Hepatocyte (in vitro differentiated cells): Measurements from ENCODE around the gene CMTM5. TPM values are rescaled to one million over a fixed set of nuclear protein-coding genes. Genes with fewer than 3 reads are reported as not detected.

Source experiments
- DNase-seq: peaks from one replicate; pipeline ENCODE4 v3.0.0-alpha.2; 2016; ENCODE audit warnings: low spot score
- H2AFZ ChIP-seq: fragments of 200-600 bp; sonication (generic); 2 replicates; pipeline ENCODE4 v1.6.0; 2016; ENCODE audit warnings: antibody characterized with exemption, mild to moderate bottlenecking
- H3K27ac ChIP-seq: fragments of 200-600 bp; sonication (generic); 2 replicates; pipeline ENCODE4 v1.5.1; 2016; ENCODE audit warnings: mild to moderate bottlenecking
- H3K27me3 ChIP-seq: fragments of 200-600 bp; sonication (generic); 2 replicates; pipeline ENCODE4 v1.6.1; 2016
- H3K36me3 ChIP-seq: fragments of 200-600 bp; sonication (generic); replicated peaks from 2 replicates; pipeline ENCODE4 v1.5.1; 2016; ENCODE audit warnings: low read depth; ENCODE audit not compliant: insufficient read depth
- H3K4me1 ChIP-seq: fragments of 200-600 bp; sonication (generic); 2 replicates; pipeline ENCODE4 v1.5.1; 2016; ENCODE audit warnings: mild to moderate bottlenecking, moderate library complexity; ENCODE audit not compliant: insufficient read depth
- H3K4me2 ChIP-seq: fragments of 200-600 bp; sonication (generic); 2 replicates; pipeline ENCODE4 v1.6.0; 2016
- H3K4me3 ChIP-seq: fragments of 200-600 bp; sonication (generic); 2 replicates; pipeline ENCODE4 v1.5.1; 2016; ENCODE audit warnings: mild to moderate bottlenecking
- H3K79me2 ChIP-seq: fragments of 200-600 bp; sonication (generic); 2 replicates; pipeline ENCODE4 v1.6.0; 2017; ENCODE audit warnings: mild to moderate bottlenecking
- H3K9me2 ChIP-seq: fragments of 200-600 bp; sonication (generic); replicated peaks from 2 replicates; pipeline ENCODE4 v1.6.0; 2017; ENCODE audit warnings: mild to moderate bottlenecking; ENCODE audit not compliant: insufficient read depth
- H3K9me3 ChIP-seq: fragments of 200-600 bp; sonication (generic); 2 replicates; pipeline ENCODE4 v1.5.1; 2016; ENCODE audit warnings: low read depth, mild to moderate bottlenecking
- H4K20me1 ChIP-seq: fragments of 200-600 bp; sonication (generic); 2 replicates; pipeline ENCODE4 v1.6.0; 2016; ENCODE audit warnings: mild to moderate bottlenecking; ENCODE audit not compliant: insufficient read depth, poor library complexity, severe bottlenecking
- CTCF ChIP-seq: fragments of 200-600 bp; sonication (generic); IDR thresholded peaks from 2 replicates; pipeline ENCODE4 v1.5.1; 2016; ENCODE audit warnings: antibody characterized with exemption, mild to moderate bottlenecking; ENCODE audit not compliant: poor library complexity
- EZH2 ChIP-seq: fragments of 200-600 bp; sonication (generic); IDR thresholded peaks from 2 replicates; pipeline ENCODE4 v1.6.1; 2016; ENCODE audit warnings: antibody characterized with exemption, mild to moderate bottlenecking, borderline replicate concordance
- EZH2phosphoT487 ChIP-seq: fragments of 200-600 bp; sonication (generic); IDR thresholded peaks from one replicate; pipeline ENCODE4 v1.6.1; 2018; ENCODE audit warnings: antibody characterized with exemption, mild to moderate bottlenecking, low read depth, moderate library complexity; ENCODE audit not compliant: unreplicated experiment, severe bottlenecking
- WGBS: methylation state at CpG from one replicate; pipeline ENCODE4 v1.1.6; 2016; ENCODE audit warnings: low lambda C conversion rate; ENCODE audit errors: missing lambda C conversion rate; 5-methylcytosine and 5-hydroxymethylcytosine counted together
- polyA plus RNA-seq: library from polyadenylated mRNA; unstranded; fragments of >200 nt; fragmentation: Nextera tagmentation; extraction: Ambion mirVana; gene quantifications from 2 replicates; pipeline ENCODE4 v1.2.1, GENCODE V29; 2016
- total RNA-seq: library from RNA; depleted of rRNA; stranded (reverse); fragments of >200 nt; gene quantifications from 2 replicates; pipeline ENCODE4 v1.2.3, GENCODE V29; 2014

The CMTM5 gene
- total and polyA plus RNA-seq, 2 experiments from 2014 or later = 0.28 TPM; not detected in 1

GRCh38 chr14:23339506-23340268 lies 37.2 kb upstream of the CMTM5 start:
- Histone ChIP-seq H3K4me3 (no peak overlapping the region), H3K27me3 (no peaks in the 10 kb centered on the region), H4K20me1 (no peaks in the 10 kb centered on the region)

GRCh38 chr14:23344481-23344880 lies 32.4 kb upstream of the CMTM5 start:
- H3K4me1 ChIP-seq = no peaks in the 10 kb centered on the region
- H3K79me2 ChIP-seq = no peaks in the 10 kb centered on the region
- TF ChIP-seq CTCF (no peak), EZH2 (no peak)
- no peak for DNase-seq
- H3K4me3 ChIP-seq = no peak overlapping the region
- no peaks in the 10 kb centered on the region for H3K36me3 ChIP-seq
- no peaks in the 10 kb centered on the region for H3K9me2 ChIP-seq
- no peaks in the 10 kb centered on the region for H4K20me1 ChIP-seq
- H3K9me3 ChIP-seq = no peaks in the 10 kb centered on the region
- H3K4me2 ChIP-seq = no peak overlapping the region
- no peak overlapping the region for H3K27ac ChIP-seq
- no peaks in the 10 kb centered on the region for H3K27me3 ChIP-seq
- no peak overlapping the region for H2AFZ ChIP-seq
- WGBS = 69% methylated on average over 3 of the region's 3 CpGs

More at GRCh38 chr14:23339506-23340268, 37.2 kb upstream of the CMTM5 start:
- Histone ChIP-seq H3K9me3 (no peaks in the 10 kb centered on the region), H2AFZ (no peak overlapping the region), H3K9me2 (no peaks in the 10 kb centered on the region), H3K4me2 (no peak overlapping the region), H3K79me2 (no peaks in the 10 kb centered on the region), H3K27ac (no peak overlapping the region), H3K4me1 (no peaks in the 10 kb centered on the region), H3K36me3 (no peaks in the 10 kb centered on the region)
- no peak for DNase-seq
- 91% methylated on average over 1 of the region's 1 CpG for WGBS
- TF ChIP-seq CTCF (no peak), EZH2 (no peak), EZH2phosphoT487 (no peak)

GRCh38 chr14:23345987-23346692 lies 30.7 kb upstream of the CMTM5 start:
- H3K27me3 ChIP-seq = no peaks in the 10 kb centered on the region
- no peaks in the 10 kb centered on the region for H3K4me1 ChIP-seq
- H4K20me1 ChIP-seq = no peaks in the 10 kb centered on the region
- H3K9me3 ChIP-seq = no peaks in the 10 kb centered on the region
- H3K9me2 ChIP-seq = no peaks in the 10 kb centered on the region
- TF ChIP-seq EZH2phosphoT487 (no peak), EZH2 (no peak)
- H3K27ac ChIP-seq = no peak overlapping the region
- no peak for DNase-seq
- H2AFZ ChIP-seq = no peak overlapping the region
- H3K36me3 ChIP-seq = no peaks in the 10 kb centered on the region
- 76% methylated on average over 12 of the region's 13 CpGs for WGBS
- no peak overlapping the region for H3K4me2 ChIP-seq
- no peak overlapping the region for H3K4me3 ChIP-seq
- H3K79me2 ChIP-seq = no peaks in the 10 kb centered on the region

- Histone ChIP-seq H3K36me3 (no peaks in the 10 kb centered on the region), H4K20me1 (no peaks in the 10 kb centered on the region), H2AFZ (no peak overlapping the region), H3K4me3 (no peak overlapping the region), H3K27ac (no peak overlapping the region), H3K79me2 (no peaks in the 10 kb centered on the region), H3K9me3 (no peaks in the 10 kb centered on the region), H3K27me3 (no peaks in the 10 kb centered on the region), H3K4me1 (no peaks in the 10 kb centered on the region), H3K9me2 (no peaks in the 10 kb centered on the region), H3K4me2 (no peak overlapping the region)
- TF ChIP-seq CTCF (no peak), EZH2 (no peak), EZH2phosphoT487 (no peak)
- 90% methylated on average over 22 of the region's 27 CpGs for WGBS
- DNase-seq = no peak
Observed at GRCh38 chr14:23346693-23347405, 30.0 kb upstream of the CMTM5 start.
